H4 (cell line): ENCODE measurements around the gene MAP1LC3B2. TPM values are rescaled to one million over a fixed set of nuclear protein-coding genes. Genes with fewer than 3 reads are reported as not detected.

Experiments
- DNase-seq: peaks from one replicate; pipeline ENCODE4 v3.0.0-alpha.2; 2015; ENCODE audit warnings: low spot score
- total RNA-seq: library from RNA; depleted of rRNA; stranded (reverse); fragments of >200 nt; shearing (Covaris generic); gene quantifications from 2 replicates; pipeline ENCODE4 v1.2.3, GENCODE V29; 2014

MAP1LC3B2 gene
- total RNA-seq, 1 experiment from 2014 or later, result 1.6 TPM

- DNase-seq, result no peak
Observed at GRCh38 chr12:116537101-116537904, 21.9 kb upstream of the MAP1LC3B2 start.

- no peak for DNase-seq
Observed at GRCh38 chr12:116538076-116538591, 21.0 kb upstream of the MAP1LC3B2 start.

- DNase-seq, result no peak
Observed at GRCh38 chr12:116538682-116539305, 20.4 kb upstream of the MAP1LC3B2 start.

GRCh38 chr12:116539361-116539771 lies 19.8 kb upstream of the MAP1LC3B2 start:
- DNase-seq, result peak; percentile 35

GRCh38 chr12:116539905-116540482 lies 19.2 kb upstream of the MAP1LC3B2 start:
- peak; percentile 26 for DNase-seq

- no peak for DNase-seq
Observed at GRCh38 chr12:116540622-116541152, 18.5 kb upstream of the MAP1LC3B2 start.

- DNase-seq, result no peak
Observed at GRCh38 chr12:116541547-116542344, 17.4 kb upstream of the MAP1LC3B2 start.

- no peak for DNase-seq
Observed at GRCh38 chr12:116542345-116542956, 16.7 kb upstream of the MAP1LC3B2 start.

- no peak for DNase-seq
Observed at GRCh38 chr12:116544656-116545055, 14.5 kb upstream of the MAP1LC3B2 start.

GRCh38 chr12:116545144-116545543 lies 14.0 kb upstream of the MAP1LC3B2 start:
- no peak for DNase-seq

GRCh38 chr12:116545936-116546335 lies 13.2 kb upstream of the MAP1LC3B2 start:
- no peak for DNase-seq

GRCh38 chr12:116547955-116548501 lies 11.2 kb upstream of the MAP1LC3B2 start:
- DNase-seq, result no peak

GRCh38 chr12:116549993-116550392 lies 9.2 kb upstream of the MAP1LC3B2 start:
- no peak for DNase-seq

- DNase-seq, result no peak
Observed at GRCh38 chr12:116551151-116551550, 8.0 kb upstream of the MAP1LC3B2 start.

GRCh38 chr12:116551619-116551951 lies 7.6 kb upstream of the MAP1LC3B2 start:
- no peak for DNase-seq

- DNase-seq, result peak; percentile 51
Observed at GRCh38 chr12:116551952-116552772, 7.0 kb upstream of the MAP1LC3B2 start.

- DNase-seq, result no peak
Observed at GRCh38 chr12:116552773-116553373, 6.3 kb upstream of the MAP1LC3B2 start.

- DNase-seq, result no peak
Observed at GRCh38 chr12:116556356-116556952, 2.7 kb upstream of the MAP1LC3B2 start.
